Thoracic aorta endothelial cell (primary cell): ENCODE results near the gene ZNF311. TPM values are rescaled to one million over a fixed set of nuclear protein-coding genes. Genes with fewer than 3 reads are reported as not detected.

Experiments used
- small RNA-seq: library from RNA; depleted of rRNA; stranded (forward); fragments of <200 nt; gene quantifications from one replicate; pipeline ENCODE3, GENCODE V24; 2012
- total RNA-seq: library from RNA; depleted of rRNA; stranded (reverse); fragments of >200 nt; gene quantifications from 2 replicates; pipeline ENCODE4 v1.2.3, GENCODE V29; 2012

The ZNF311 gene
- total RNA-seq: 0.50 and 0.66 TPM in 2 replicates

GRCh38 chr6:29005183-29005885, at the start of gene ZNF311:
ZNF311 (minus strand) TSS chr6:29005315; CDS start chr6:29003954, 1,361 bp downstream.

DNA sequence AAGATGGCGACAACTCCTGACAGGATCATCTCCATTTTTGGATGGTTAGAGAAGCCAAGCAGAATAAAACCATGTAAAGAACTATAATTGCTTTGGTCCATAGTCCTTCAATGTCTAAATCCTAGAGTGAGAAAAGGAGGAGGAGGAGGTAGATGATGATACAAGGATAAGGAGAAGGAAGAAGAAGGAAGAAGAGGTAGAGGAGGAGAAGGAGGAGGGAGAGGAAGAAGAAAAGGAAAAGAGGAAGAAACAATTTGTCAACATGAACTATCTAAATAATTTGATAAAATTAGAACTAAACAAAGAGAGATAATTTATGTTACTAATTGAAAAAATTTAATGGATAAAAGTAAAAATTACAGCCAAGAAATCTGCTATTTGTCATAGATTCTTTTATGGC, 40.0 kb upstream of the ZNF311 start, which contains the start of gene OR2W1:
Gene OR2W1 (minus strand): TSS at position 101 of the 400 bp plus-strand sequence. CDS start 0 bp downstream, at position 101.

Small RNA genes within 50 kb of the gene (small RNA-seq; reads per million reads assigned to genes)
- gene RN7SL471P: 0.21 reads per million

Other genes with a start within 250 kb of the ZNF311 start
- gene TRIM27, start 81.3 kb downstream of the ZNF311 start, total RNA-seq: 76.2 and 78.7 TPM in 2 replicates
- not detected in 2 replicates for gene OR2W1, start 39.9 kb upstream of the ZNF311 start, total RNA-seq
- not detected in 2 replicates for gene OR2B3, start 82.0 kb upstream of the ZNF311 start, total RNA-seq
- not detected in 2 replicates for gene OR2J1, start 94.2 kb upstream of the ZNF311 start, total RNA-seq
- not detected in 2 replicates for gene OR2J3, start 102.7 kb upstream of the ZNF311 start, total RNA-seq
- not detected in 2 replicates for gene OR2J2, start 165.6 kb upstream of the ZNF311 start, total RNA-seq